SK-N-SH (cell line): ENCODE data around the gene CATSPERD.

Experiments used
- TCF12 ChIP-seq: IDR thresholded peaks from 2 replicates; pipeline ENCODE4 v1.4.0; 2012
- TF ChIP-seq, protein P1 (sequence below): fragments of 200-600 bp; sonication (generic); IDR thresholded peaks from 2 replicates; pipeline ENCODE4 v1.6.1; 2017; ENCODE audit warnings: antibody characterized with exemption, mild to moderate bottlenecking, moderate library complexity

DNA sequence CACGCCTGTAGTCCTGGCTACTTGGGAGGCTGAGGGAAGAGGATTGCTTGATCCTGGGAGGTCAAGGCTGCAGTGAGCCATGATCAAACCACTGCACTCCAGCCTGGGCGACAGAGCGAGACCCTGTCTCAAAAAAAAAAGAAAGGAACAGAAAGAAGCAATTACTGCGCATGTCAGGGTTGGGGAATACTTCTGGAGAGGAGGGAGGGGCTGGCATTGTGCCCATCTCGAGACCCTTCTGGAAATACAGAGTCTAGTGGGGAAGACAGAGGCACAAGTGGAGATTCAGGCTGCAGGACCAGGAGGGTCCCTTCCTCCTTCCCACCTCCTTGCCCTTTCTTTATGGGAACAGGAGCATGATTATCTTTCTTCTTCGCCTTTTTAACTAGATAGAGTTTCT lies 33.3 kb downstream of the CATSPERD start:
- TF ChIP-seq, protein P1, sequence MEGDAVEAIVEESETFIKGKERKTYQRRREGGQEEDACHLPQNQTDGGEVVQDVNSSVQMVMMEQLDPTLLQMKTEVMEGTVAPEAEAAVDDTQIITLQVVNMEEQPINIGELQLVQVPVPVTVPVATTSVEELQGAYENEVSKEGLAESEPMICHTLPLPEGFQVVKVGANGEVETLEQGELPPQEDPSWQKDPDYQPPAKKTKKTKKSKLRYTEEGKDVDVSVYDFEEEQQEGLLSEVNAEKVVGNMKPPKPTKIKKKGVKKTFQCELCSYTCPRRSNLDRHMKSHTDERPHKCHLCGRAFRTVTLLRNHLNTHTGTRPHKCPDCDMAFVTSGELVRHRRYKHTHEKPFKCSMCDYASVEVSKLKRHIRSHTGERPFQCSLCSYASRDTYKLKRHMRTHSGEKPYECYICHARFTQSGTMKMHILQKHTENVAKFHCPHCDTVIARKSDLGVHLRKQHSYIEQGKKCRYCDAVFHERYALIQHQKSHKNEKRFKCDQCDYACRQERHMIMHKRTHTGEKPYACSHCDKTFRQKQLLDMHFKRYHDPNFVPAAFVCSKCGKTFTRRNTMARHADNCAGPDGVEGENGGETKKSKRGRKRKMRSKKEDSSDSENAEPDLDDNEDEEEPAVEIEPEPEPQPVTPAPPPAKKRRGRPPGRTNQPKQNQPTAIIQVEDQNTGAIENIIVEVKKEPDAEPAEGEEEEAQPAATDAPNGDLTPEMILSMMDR, result no peak
- TF ChIP-seq TCF12, result no peak
